A549 treated with CORT108297 at 1 μM for 4 hours (cell line): Measurements from ENCODE around the gene GOLM1. TPM values are rescaled to one million over a fixed set of nuclear protein-coding genes. Genes with fewer than 3 reads are reported as not detected.

Experiments
- total RNA-seq: library from RNA; stranded (reverse); fragments of 200-300 nt; extraction: Qiagen RNA extraction; gene quantifications from 5 replicates; pipeline ENCODE4 v1.2.3, GENCODE V29; 2022

GOLM1 gene
- 106 to 123 TPM (median 114 TPM) in 5 replicates for total RNA-seq

GRCh38 chr9:86098824-86099700 lies at the start of gene GOLM1:
GOLM1 (minus strand) TSS chr9:86099558; CDS start chr9:86079320, 20,238 bp downstream.

Other genes with a start within 250 kb of the GOLM1 start
- 24.8 to 29.8 TPM (median 26.2 TPM) in 5 replicates for gene NAA35, start 158.4 kb downstream of the GOLM1 start, total RNA-seq
- 0.09 to 0.46 TPM (median 0.18 TPM) in 5 replicates for gene C9orf153, start 160.1 kb upstream of the GOLM1 start, total RNA-seq
- gene ISCA1, start 183.0 kb upstream of the GOLM1 start, total RNA-seq: 41.7 to 50.7 TPM (median 43.8 TPM) in 5 replicates